Measurements from ENCODE around the gene UTS2B.
"Not testable (repeated sequence)": the region's sequence is repeated elsewhere in the genome, so short reads cannot be mapped to it uniquely, and the experiment has no call there.

The UTS2B gene

GRCh38 chr3:191275244-191275643, 55.1 kb downstream of the UTS2B start:
- not testable (repeated sequence) for DNase-seq

DNA sequence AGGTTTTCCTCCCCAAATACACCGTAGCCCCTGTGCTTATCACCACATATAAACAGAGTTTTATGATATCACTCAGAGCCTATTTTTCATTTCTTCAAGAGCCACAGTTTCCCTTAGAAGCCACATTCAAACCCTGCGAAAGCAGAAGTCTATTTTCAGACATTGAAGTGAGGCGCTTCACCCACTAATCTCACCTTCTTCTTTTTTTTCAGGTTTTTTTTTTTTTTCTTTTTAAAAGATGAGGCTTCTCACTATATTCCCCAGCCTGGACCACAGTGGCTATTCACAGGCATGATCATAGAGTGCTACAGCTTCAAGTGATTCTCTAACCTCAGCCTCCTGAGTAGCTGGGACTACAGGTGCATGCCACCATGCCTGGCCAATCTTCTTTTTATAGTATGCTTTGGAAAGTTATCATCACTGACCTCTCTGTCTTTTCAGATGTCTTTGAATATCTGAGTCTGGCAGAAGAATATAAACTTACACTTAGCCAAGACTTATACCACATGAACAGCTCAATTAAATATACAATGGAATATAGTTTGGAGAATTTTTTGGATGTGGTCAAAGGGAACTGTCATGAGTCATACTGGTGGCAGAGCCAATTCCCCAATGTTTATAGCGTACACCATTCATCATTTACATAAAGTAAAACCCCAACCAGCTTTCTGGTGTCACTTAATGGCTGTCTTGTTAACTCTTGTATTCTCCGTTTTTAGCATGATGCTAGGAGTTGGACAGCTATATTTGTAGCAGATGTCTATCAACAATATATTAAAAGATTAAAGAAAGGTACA, 60.8 kb downstream of the UTS2B start:
- DNase-seq = no peak

DNA sequence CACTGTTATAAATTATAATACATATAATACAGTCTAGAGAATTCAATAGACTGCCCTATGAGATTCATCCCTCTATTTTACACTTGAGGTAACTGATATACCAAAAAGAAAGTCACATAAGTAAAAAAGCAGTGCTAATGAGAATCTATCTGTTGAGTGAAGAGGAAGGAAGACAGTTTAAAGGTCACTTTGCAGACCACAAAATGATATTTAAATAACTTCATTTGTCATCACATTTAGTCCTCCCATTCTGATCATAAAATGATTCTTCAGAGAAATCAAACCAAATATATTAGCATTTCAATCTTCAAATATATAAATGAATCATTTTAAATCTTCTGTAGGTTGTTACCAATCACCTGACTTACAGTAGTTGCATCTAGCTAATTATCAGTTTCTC, 61.6 kb downstream of the UTS2B start:
- DNase-seq = no peak

GRCh38 chr3:191263850-191264249, 66.5 kb downstream of the UTS2B start:
- DNase-seq = no peak

- no peak for DNase-seq
Measured at GRCh38 chr3:191263365-191263764, 67.0 kb downstream of the UTS2B start.

GRCh38 chr3:191262650-191263049, 67.7 kb downstream of the UTS2B start:
- no peak for DNase-seq

- DNase-seq = no peak
Measured at GRCh38 chr3:191261304-191261638, 69.1 kb downstream of the UTS2B start.

DNA sequence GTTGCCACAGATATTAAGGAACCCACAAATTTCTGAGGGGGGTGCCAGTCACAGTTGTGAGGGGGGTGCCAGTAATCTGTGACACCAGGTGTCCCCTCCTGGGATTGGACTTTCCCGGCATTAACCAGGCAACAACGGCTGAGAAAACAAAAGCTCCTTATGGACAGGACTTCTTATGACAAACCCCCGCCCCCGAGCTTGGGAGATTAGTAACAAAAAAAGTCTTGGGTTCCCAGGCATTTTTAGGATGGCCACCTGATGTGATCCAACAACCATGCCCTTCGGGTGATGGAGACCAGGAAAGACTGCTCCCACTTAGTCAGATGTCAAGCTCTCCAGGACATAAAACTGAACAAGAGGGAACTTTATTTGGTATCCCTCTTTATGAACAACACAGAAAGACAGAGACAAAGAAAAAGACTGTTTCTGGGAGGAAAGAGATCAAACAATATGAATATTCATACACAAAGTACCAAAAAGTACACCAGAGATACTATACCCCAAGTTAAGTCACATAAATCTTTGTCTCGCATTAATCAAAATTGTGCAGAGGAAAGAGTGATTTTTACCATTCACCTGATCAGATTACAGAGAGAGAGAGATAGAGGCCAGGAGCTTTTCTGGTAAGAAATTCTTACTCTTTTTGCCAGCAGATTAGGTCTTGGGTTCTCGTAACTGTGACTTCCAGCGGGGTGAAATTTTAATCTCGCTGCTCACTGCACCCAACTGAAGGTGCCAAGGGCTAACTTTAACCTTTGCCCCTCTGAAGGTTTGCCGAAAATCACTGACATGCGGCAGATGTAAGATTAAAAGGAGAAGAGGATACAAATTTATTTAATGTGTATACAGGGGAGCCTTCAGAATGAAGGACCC, 69.7 kb downstream of the UTS2B start:
- no peak for DNase-seq

DNA sequence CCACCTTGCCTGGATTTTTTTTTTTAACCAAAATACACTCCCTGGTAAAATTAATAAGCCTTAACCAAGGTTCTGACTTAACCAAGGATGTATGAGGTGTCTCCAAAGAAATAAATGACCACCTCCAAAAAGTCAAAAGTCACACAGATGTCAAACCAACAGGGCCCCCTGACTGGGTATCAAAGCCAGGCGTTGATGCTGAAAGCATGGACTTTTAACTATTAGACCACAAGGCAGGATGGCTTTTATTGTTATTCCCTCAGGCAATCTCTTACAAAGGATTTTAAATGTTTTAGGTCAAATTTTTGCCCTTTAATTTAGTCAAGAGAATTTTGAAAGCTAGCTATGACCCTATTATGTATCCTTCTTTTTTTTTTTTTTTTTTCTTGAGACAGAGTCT, 70.8 kb downstream of the UTS2B start:
- no peak for DNase-seq

DNA sequence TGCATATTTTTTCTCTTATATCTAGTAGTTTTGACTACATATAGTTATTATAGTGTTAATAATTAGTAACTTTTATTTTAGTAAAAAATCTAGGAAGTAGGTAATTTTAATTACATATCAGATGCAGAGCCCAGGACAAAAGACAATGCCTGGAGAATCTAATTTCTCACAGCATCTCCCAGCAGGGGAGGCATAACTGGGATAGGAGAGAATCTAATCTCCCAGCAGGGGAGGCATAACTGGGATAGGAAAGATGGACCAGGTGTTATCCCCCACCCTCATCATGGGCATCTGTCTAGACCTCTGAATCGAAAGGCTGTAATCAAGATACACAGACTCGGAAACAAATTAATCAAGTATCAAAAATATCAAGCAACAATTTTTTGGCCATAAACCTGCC, 73.0 kb downstream of the UTS2B start:
- DNase-seq = no peak

DNA sequence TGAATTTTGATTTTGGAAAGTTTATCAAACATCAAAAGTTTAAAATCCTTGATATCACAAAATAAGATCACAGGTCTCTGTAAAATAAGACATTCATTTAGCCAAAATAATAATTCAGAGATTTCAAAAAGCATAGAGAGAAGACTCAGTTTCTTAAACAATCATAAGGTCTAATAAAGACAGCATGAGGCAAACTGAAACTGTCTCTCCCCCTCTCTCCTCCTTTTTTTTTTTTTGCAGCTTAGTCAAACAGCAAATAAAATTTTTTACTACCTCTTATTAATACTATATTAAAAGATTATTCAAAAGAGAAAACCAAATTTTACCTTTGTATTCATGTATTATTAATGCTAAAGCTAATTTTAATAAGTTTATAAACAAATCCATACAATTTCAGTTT, 73.9 kb downstream of the UTS2B start:
- no peak for DNase-seq

GRCh38 chr3:191255156-191255555, 75.2 kb downstream of the UTS2B start:
- DNase-seq = no peak

DNA sequence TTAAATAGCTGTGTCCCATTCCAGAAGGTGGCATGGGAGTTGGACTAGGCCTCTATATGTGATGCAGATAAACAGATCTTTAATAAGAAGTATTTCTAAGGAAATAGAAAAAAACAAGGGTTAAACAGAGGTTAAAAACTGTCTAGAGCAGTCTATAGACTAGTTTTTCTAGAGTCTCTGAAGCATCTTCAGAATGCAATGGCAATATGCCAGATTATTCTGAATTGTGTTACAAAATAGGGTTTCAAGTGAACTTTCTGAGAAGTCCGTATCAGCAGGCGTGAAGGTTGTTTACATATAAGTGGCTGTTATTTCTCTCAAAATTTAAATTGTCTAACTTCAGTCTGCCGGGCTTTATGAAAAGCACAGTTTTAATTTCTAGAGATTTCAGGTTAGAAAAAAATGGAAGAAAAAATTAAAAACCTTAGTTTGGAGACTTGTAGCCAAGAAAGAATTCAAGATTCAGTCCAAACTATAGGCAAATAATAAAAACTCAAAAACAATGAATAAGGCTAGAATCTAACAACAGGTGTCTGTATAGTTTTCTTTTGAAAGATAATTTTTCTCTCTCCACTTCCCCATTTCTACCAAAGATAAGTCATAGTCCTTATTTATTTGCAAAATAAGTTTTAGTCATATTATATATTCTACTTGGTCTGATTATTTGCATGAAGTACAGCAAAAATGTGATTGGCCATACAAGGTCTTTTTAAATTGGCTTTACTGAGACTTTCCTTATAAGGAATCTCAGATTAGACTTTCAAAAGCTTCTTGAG, 76.0 kb downstream of the UTS2B start:
- no peak for DNase-seq

- DNase-seq = no peak
Measured at GRCh38 chr3:191253089-191253799, 77.1 kb downstream of the UTS2B start.

GRCh38 chr3:191246630-191247029, 83.7 kb downstream of the UTS2B start:
- DNase-seq = no peak

GRCh38 chr3:191246034-191246433, 84.3 kb downstream of the UTS2B start:
- not testable (repeated sequence) for DNase-seq

DNA sequence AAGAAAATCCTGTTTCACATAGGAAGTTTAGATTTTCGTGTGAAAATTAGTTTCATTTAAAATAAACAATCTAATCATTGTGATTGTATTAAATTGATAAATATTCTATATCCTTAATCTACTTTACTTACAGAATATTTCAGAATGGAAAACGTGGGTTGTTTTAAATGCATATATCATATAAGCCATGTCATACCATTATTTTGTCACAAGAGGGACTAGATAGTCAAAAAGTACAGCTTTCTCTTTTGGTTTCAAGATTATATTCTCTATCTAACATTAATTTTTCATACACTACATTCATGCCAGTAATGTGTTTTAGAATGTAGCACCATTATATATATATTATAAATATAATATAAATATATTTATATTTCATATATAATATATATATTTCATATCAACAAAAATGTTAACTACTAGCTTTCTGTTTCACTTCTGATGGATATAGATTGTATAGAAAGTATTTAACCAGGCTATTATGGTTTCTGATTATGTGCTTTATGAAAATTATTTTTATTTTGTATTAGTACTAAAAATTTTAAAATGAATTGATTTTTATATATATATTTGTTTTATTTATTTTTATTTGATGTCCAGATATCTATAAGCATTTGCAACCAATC, 86.0 kb downstream of the UTS2B start:
- peak; percentile 34 for DNase-seq

DNA sequence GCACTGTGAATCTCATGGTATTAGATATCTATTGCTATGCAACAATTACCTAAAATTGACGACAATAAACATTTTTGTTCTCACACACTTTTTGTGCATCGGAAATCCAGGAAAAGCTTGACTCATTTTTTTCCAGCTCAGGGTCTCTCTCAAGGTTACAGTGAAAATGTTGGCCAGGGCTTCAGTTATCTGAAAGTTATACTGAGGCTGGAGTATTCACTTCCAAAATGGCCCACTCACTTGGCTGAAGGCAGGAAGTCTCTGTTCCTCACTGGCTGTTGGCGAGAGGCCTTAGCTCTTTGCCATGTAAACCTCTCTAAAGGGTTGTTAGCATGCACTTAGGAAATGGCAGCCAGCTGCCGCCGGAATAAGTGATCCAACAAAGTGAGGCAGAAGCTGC, 89.8 kb downstream of the UTS2B start:
- DNase-seq = no peak

DNA sequence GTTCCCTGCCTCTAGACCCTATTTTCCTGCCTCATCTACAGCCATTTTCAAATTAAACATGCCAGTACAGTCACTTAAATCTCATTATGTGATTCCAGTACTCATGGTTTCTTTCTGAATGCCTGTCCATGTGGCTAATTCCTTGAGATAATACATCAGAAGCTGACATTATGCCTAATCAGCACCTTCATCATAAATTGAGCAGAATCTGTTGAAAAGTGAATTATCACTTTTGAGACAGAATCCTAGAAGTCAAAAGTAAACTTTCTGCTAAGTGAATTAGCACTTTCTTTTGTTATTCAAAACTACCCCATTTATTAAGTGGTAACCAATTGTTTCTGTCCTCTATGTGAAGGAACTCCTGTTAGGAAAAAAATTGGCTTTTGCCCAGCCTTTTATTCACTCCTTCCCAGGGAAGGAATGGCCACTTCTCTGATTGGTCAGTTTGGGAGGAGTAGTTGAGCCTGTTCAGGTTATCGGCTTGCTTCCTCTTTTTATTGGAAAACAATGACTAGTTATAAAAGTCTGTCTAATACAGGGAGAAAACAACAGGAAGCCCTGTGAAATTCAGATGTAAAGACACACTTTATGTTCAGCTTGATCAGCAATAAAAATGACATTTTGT, 90.8 kb downstream of the UTS2B start:
- no peak for DNase-seq

DNA sequence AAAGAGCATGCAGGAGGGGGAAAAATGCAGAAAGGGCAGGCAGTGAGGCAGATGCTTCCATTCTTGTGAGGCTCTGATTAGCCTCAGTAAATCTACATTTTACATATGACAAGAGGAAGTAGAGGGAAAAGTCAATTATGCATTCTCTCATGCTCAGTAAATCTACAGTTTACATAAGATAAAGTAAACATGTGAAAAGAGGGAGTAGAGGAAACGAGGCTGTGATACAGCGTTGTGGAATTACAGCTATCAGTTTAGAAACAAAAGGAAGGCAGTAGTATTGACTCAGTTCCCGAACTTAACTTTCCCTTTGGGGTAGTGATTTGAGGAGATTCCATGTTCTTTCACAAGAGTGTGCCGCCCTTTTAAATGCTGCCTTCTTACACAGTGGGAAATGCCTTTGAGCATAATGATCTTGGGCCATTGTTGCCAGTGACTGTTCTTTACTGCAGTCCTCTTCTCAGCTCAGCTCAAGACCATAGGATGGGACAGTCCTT, 92.0 kb downstream of the UTS2B start:
- DNase-seq = no peak

DNA sequence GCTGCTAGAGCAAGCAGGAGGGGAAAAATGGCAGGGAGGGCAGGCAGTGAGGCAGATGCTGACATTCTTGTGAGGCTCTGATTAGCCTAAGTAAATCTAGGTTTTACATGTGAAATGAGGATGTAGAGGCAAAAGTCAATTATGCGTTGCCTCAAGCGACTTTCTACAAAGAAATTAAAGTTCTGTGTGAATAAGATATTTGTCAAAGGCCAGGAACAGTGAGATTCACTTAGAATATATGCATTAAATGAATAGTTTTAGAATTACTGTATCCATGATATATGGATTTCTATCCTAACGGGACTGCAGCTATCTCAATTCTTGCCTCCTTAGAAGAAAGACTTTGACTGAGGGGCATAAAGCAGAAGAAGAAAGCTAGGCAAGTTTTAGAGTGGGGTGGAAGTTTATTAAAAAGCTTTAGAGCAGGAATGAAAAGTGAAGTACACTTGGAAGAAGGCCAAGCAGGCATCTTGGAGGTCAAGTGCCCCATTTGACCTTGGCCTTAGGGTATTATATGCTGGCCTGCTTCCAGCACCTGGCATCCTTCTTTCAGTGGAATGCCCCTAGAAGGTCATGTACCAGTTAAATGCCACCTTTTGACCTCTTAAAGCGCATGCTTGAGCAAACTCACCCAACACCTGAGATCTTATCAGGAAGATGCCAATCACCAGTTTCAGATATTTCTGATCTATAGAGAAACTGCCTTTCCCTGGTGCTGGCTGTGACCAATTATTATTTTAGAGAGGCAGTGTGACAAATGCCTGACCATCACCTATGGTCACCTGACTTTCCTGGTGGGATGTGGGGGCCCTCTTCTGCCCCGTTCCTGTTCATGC, 93.1 kb downstream of the UTS2B start:
- peak; percentile 23 for DNase-seq

All from NCI-H1105 treated with DMSO at 0.1 percent for 48 hours (cell line).